ENCODE measurements around the gene PIGR.

DNA sequence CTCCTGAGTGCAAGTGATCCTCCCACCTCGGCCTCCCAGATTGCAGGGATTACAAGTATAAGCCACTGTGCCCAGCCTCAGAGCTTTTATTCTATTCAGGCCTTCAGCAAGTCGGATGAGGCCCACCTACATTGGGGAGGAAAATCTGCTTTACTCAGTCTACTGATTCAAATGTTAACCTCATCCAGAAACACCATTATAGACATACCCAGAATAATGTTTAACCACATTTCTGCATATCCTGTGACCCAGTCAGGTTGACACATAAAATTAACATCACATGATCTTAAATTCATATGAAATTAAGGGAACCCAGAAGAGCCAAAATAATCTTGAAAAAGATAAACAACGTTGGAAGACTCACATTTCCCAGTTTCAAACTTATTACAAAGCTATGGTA lies 66.0 kb downstream of the PIGR start:
- TF ChIP-seq, protein P1, sequence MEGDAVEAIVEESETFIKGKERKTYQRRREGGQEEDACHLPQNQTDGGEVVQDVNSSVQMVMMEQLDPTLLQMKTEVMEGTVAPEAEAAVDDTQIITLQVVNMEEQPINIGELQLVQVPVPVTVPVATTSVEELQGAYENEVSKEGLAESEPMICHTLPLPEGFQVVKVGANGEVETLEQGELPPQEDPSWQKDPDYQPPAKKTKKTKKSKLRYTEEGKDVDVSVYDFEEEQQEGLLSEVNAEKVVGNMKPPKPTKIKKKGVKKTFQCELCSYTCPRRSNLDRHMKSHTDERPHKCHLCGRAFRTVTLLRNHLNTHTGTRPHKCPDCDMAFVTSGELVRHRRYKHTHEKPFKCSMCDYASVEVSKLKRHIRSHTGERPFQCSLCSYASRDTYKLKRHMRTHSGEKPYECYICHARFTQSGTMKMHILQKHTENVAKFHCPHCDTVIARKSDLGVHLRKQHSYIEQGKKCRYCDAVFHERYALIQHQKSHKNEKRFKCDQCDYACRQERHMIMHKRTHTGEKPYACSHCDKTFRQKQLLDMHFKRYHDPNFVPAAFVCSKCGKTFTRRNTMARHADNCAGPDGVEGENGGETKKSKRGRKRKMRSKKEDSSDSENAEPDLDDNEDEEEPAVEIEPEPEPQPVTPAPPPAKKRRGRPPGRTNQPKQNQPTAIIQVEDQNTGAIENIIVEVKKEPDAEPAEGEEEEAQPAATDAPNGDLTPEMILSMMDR (IDR thresholded peaks at IDR 0.05) = no peak
- no peak for TF ChIP-seq POLR2A (IDR thresholded peaks at IDR 0.05)

Measured in vagina (tissue), 2 donors.